COR-L47 (cell line): Measurements from ENCODE around the gene SDK2.

ENCODE experiments used
- DNase-seq: peaks from one replicate; lab custom pipeline; 2025; lab: John Stamatoyannopoulos, UW

Gene SDK2

DNA sequence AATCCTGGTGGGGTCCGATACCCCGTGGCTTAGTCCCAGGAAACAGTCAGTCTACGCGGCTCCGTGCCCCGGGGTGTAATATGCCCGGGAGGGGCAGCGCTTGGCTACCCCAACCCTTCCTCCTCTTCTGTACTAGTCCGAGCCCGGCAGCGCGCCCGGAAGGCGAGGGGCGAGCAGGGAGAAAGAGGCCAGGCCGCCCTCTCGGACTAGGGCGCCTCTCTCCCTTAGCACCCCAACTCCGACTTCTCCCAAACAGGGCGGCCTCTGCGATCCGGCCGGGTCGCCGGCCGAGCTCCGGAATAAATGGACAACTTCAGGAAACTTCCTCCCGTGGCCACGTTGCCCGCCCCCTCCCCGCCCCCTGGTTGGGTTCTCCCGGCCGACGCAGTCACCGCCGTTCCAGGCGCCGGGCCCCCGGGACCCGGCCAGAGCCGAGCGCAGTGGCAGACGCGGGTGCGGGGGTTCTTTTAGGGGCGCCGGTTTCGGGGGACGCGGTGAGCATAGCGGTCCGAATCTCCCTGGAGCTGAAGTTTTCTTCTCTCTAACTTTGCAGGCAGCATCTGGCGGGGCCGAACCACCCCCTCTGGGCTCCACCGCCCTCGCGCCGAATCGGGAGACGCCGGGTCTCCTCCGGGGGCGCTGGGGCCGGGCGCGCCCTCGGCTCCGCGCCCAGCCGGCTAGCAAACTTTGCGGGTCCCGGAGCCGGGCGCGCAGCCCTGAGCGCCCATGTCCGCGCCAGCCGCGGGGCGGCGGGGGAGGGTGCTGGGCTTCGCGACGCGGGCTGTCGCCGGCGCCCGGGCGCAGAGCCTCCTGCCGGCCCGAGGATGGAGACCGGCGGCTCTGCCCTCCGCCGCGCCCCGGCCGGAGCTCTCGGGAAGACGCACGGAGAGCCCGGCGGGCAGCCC lies at the start of gene SDK2:
Gene SDK2, minus strand, starts transcription at position 301 of the 905 bp plus-strand sequence. CDS start 357 bp downstream, outside the sequence.
- peak; percentile 51 for DNase-seq

DNA sequence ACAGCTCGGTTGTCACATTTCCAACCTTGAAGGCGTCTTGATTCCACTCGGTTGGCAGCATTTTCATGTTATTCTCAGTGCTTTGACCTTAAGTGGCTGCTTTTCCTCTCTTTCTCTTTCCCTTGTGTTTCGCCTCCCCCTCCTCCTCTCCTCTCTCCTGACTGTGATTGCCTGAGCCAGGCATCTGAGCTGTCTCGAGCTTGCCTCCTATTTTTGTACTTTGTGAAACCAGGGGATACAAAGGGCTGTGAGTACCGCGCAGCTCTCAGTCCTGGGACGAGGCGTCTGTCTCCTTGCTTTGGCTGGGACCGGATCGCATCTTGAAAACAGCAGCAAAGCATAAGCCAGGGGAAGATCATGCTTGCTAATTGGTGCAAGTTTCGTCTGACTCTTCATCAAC lies 48.8 kb upstream of the SDK2 start:
- DNase-seq, result no peak

DNA sequence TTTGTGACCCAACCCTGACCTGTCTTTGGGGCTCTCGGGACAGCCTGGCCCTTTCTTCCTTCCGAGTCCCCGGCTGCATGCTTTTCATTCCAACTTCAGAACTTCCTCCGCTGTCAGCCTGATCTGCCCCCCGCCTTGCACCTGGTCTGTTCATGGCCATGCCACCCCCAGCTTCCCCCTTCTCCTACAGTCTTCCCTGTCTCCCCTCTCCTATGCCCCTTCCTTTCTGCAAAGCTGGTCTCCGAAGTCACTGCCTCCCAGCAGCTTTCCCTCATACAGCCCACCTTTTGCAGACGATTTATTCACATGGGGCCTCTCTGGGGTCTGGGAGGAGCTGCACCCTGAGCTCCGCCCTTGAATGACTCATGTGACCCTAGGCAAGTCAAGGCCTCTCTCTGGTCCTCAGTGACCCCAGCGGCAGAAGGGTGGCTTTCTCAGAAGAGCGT lies 47.1 kb upstream of the SDK2 start:
- DNase-seq, result no peak

DNA sequence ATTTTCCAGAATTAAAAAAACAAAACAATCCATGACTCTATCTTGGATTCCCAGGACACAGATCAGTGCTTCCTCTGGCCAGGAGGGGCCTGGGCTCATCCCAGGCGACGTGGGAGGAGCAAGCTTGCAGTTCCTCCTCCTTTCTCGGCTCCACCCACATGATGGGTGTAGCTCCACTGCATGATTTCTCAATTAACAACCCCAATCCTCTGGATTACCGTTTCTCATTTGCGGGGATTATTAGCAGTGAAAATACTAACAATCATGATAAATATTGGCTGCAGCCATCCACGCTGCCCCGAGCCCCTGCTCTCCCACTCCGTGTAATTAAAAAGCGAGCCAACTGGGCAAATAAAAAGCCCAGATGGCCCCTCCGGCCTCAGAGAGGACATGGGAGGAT lies 46.4 kb upstream of the SDK2 start:
- no peak for DNase-seq

DNA sequence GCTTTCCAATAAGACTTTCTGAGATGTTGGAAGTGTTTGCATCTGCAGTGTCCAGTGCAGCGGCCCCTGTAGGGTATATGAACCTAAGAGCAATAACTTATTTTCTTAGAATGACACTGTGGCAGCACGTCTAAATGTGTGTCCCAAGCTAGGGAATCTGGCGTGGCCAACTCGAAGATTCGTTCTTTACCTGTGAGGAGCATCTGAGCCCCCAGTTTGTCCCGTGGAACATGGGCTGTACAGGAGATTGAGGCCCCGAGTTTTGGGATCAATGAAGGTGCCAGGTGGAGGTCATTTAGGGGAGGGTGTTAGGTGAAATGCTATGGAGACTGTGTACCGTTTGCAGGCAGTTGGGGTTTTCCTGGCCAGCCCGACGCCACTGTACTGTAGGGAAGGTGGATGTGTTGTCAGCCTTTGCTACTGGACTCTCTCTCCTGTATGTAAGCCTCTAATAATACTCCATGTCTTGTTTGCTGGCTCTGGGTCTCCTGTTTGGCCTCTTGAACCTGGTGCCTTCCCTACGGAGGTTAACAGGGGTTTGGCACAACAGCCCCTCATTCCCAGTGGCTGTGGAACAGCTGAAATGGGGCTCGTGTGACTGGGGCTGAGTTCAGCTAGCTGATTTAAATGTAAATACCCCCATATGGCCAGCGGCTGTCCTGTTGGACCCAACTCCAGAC lies 45.5 kb upstream of the SDK2 start:
- DNase-seq, result no peak

GRCh38 chr17:73686961-73687360 lies 42.7 kb upstream of the SDK2 start:
- no peak for DNase-seq

DNA sequence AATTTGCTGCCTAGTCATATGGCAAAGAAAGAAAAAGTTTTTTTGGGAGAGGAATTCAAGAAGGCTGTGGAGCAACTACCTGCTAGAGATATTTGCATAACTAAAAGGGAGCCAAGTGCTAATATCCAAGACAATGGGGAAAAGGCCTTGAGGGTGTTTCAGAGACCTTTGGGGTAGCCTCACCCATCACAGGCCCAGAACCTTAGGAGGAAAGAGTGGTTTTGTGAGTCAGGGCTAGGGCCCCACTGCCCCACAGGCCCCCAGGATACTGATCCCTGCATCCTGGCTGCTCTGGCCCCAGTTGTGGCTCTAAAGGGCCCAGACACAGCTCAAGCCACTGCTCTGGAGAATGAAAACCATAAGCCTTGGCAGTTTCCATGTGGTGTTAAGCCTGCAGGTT lies 41.9 kb upstream of the SDK2 start:
- DNase-seq, result no peak

GRCh38 chr17:73684183-73684582 lies 39.9 kb upstream of the SDK2 start:
- DNase-seq, result no peak

DNA sequence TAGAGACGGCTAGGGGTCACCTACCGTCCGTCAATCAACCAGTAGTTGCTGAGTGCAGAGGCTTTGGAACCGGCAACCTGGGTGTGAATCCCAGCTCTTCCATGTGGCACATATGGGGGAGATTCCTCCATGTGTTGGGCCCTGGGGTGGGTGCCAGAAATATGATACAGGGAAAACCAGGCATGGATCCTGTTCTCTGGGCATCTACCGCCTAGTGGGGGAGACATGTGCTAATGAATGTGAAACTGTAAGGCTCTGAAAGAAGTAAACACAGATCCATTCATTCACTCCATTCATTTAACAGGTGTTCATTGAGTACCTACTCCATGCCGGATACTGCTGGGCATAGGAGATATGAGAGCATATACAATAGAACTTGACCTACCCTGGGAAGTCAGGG lies 39.5 kb upstream of the SDK2 start:
- no peak for DNase-seq

GRCh38 chr17:73681946-73682345 lies 37.7 kb upstream of the SDK2 start:
- no peak for DNase-seq

DNA sequence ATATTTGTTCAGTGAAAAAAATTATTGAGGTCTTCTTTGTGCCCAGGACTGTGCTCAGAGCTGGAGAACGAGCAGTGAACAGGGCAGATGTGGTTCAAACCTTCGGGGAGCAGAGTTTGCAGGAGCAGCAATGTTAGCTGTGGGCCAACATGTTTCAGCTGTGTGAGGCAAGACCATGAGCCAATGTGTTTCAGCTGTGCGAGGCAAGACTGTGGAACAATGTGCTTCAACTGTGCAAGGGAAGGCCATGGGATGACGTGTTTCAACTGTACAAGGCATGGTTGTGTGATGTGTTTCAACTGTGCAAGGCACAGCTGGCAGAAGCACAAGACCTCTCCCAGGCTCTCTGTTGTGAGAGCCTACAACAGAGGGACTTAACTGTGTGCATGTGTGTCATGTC lies 35.2 kb upstream of the SDK2 start:
- no peak for DNase-seq

DNA sequence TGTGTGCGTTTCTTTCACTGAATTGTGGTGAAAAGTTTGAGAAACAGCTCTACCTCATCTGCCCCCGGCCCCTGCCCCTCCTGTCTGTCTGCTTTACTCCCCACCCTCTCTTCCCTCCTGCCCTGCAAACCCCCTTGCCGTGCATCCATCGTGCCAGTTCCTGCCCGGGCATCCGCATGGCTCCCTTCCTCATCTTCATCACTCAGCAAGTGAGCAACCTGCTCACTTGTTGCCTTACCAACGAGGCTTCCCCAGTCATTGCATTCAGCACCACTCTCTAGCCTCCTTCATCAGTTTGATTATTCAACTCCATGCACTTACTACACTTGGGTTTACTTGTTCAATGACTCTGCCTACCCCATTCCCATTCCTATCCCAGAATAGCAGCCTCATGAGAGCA lies 34.8 kb upstream of the SDK2 start:
- no peak for DNase-seq

DNA sequence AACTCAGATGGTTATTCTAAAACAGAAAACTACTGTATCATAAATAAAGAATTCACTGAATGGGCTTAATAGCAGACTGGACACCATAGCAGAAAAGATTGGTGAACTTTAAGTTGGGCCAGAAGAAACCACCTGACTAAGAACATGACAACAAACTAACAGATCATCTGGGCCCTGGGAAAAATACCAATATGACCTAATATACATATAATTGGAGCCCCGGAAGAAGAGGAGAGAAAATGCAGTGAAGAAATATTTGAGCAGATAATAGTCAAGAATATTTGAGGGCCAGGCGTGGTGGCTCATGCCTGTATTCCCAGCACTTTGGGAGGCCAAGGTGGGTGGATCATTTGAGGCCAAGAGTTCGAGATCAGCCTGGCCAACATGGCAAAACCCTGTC lies 25.5 kb upstream of the SDK2 start:
- DNase-seq, result no peak

GRCh38 chr17:73667181-73667959 lies 23.1 kb upstream of the SDK2 start:
- peak; percentile 69 for DNase-seq

GRCh38 chr17:73663614-73664013 lies 19.4 kb upstream of the SDK2 start:
- peak; percentile 47 for DNase-seq

DNA sequence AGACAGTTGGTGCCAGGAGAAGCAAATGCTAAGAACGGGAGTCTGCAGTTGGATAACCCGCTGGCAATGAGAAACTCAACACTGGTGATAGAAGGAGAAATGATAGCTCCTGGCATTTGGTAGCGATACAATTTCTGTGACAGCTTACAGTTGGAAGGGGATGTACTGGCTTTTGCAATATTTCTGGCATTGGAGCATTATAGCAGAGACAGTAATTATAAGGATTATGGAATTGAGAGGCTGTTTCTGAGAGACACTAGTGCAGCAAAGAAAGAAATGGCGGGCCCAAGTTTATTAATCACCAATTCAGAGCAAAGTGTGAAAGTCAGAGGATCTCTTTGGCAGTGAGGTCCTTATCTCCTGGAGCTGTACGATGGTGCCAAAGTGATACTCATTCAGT lies 16.1 kb upstream of the SDK2 start:
- no peak for DNase-seq

DNA sequence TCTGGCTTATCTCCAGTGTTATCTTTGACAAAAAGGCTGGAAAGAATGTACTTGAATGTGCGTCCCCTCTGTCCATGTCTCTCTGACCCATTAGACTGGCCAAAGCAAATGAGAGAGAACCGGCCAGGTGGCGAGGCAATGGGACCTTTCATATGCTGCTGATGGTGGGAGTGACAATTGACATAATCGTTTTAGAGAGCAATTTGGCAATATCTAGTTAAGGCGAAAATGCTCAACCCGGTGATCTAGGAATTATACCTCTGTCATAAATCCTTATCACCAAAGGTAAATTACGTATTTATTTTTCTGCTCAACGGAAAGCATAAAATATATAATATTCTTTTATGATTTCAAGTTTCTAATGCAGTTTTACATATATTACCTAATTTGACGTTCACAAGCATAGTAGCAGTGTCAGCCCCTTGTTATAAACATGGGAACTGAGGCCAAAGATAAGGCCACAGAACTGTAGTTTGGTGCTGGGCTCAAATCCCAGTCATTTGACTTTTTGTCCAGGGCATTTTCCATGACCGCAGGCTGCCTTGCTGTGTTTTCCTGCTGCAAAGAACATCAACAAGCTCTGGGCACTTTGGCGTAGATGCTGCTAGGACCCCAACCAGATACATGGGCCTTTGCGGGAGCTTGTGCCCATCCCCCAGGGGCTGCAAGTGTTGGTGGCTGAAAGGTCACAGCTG lies 14.7 kb upstream of the SDK2 start:
- no peak for DNase-seq

GRCh38 chr17:73657473-73658116 lies 13.3 kb upstream of the SDK2 start:
- peak; percentile 63 for DNase-seq

- no peak for DNase-seq
These were observed 10.0 kb upstream of the SDK2 start for GRCh38 chr17:73654241-73654640.

- no peak for DNase-seq
These were observed 9.6 kb upstream of the SDK2 start for GRCh38 chr17:73653810-73654209.

GRCh38 chr17:73652886-73653480 lies 8.7 kb upstream of the SDK2 start:
- DNase-seq, result no peak
